H9 (cell line): ENCODE data around the gene CYP27A1. TPM values are rescaled to one million over a fixed set of nuclear protein-coding genes. Genes with fewer than 3 reads are reported as not detected.

Source experiments
- DNase-seq: peaks from one replicate; pipeline ENCODE4 v3.0.0-alpha.2; 2017
- H2AFZ ChIP-seq: one replicate; pipeline ENCODE4 v1.6.1; 2013; ENCODE audit warnings: mild to moderate bottlenecking, low read length, control low read depth, moderate library complexity
- H2AK5ac ChIP-seq: 2 replicates; pipeline ENCODE4 v1.6.1; 2013; ENCODE audit warnings: low read length, control low read depth, mixed read lengths; ENCODE audit not compliant: insufficient read length
- H2BK120ac ChIP-seq: one replicate; pipeline ENCODE4 v1.6.1; 2013; ENCODE audit warnings: low read depth, mild to moderate bottlenecking, low read length, control low read depth, inconsistent platforms; ENCODE audit not compliant: poor library complexity, severe bottlenecking
- H2BK12ac ChIP-seq: 2 replicates; pipeline ENCODE4 v1.6.1; 2013; ENCODE audit warnings: low read length, control low read depth, mixed read lengths, low read depth; ENCODE audit not compliant: insufficient read length
- H2BK15ac ChIP-seq: 2 replicates; pipeline ENCODE4 v1.6.1; 2013; ENCODE audit warnings: low read depth, low read length, control low read depth
- H2BK20ac ChIP-seq: one replicate; pipeline ENCODE4 v1.6.1; 2013; ENCODE audit warnings: low read depth, mild to moderate bottlenecking, low read length, control low read depth, inconsistent platforms; ENCODE audit not compliant: poor library complexity, severe bottlenecking
- H2BK5ac ChIP-seq: 2 replicates; pipeline ENCODE4 v1.6.1; 2013; ENCODE audit warnings: low read length, control low read depth, mixed read lengths; ENCODE audit not compliant: insufficient read length
- H3K14ac ChIP-seq: 2 replicates; pipeline ENCODE4 v1.6.1; 2013; ENCODE audit warnings: low read length, control low read depth; ENCODE audit not compliant: insufficient read depth
- H3K18ac ChIP-seq: 2 replicates; pipeline ENCODE4 v1.6.1; 2013; ENCODE audit warnings: low read depth, mild to moderate bottlenecking, mixed read lengths, low read length, control low read depth; ENCODE audit not compliant: insufficient read length
- H3K23ac ChIP-seq: 2 replicates; pipeline ENCODE4 v1.6.1; 2013; ENCODE audit warnings: low read length, control low read depth, mixed read lengths, low read depth; ENCODE audit not compliant: insufficient read length
- H3K23me2 ChIP-seq: 2 replicates; pipeline ENCODE4 v1.6.1; 2013; ENCODE audit warnings: low read depth, mild to moderate bottlenecking, mixed read lengths, low read length, control low read depth; ENCODE audit not compliant: insufficient read length, poor library complexity, severe bottlenecking
- H3K27ac ChIP-seq: 2 replicates; pipeline ENCODE4 v1.5.1; 2013; ENCODE audit warnings: low read length, control low read depth, mixed read lengths, low read depth; ENCODE audit not compliant: insufficient read length
- H3K27me3 ChIP-seq: 2 replicates; pipeline ENCODE4 v1.6.1; 2013; ENCODE audit warnings: low read length, control low read depth, inconsistent platforms; ENCODE audit not compliant: insufficient read depth
- H3K4ac ChIP-seq: 2 replicates; pipeline ENCODE4 v1.6.1; 2013; ENCODE audit warnings: low read depth, mild to moderate bottlenecking, control low read depth, inconsistent platforms, low read length, moderate library complexity
- H3K4me1 ChIP-seq: 2 replicates; pipeline ENCODE4 v1.6.1; 2013; ENCODE audit warnings: low read length, control low read depth, inconsistent platforms; ENCODE audit not compliant: insufficient read depth
- H3K4me2 ChIP-seq: 2 replicates; pipeline ENCODE4 v1.6.1; 2013; ENCODE audit warnings: low read length, control low read depth, mixed read lengths; ENCODE audit not compliant: insufficient read length, insufficient read depth
- H3K56ac ChIP-seq: 2 replicates; pipeline ENCODE4 v1.6.1; 2013; ENCODE audit warnings: low read depth, mild to moderate bottlenecking, mixed read lengths, low read length, control low read depth; ENCODE audit not compliant: insufficient read length
- H3K79me1 ChIP-seq: 2 replicates; pipeline ENCODE4 v1.6.1; 2013; ENCODE audit warnings: low read depth, mild to moderate bottlenecking, moderate library complexity, low read length, control low read depth, inconsistent platforms; ENCODE audit not compliant: insufficient read depth, poor library complexity, severe bottlenecking
- H3K79me2 ChIP-seq: 2 replicates; pipeline ENCODE4 v1.6.1; 2013; ENCODE audit warnings: low read length, control low read depth, inconsistent platforms; ENCODE audit not compliant: insufficient read depth
- H3K9ac ChIP-seq: 2 replicates; pipeline ENCODE4 v1.6.1; 2013; ENCODE audit warnings: low read length, control low read depth, mixed read lengths; ENCODE audit not compliant: insufficient read length; ENCODE audit errors: extremely low read depth
- H3K9me3 ChIP-seq: one replicate; pipeline ENCODE4 v1.6.1; 2013; ENCODE audit warnings: low read depth, low read length, inconsistent platforms; ENCODE audit not compliant: control insufficient read depth
- H3T11ph ChIP-seq: one replicate; pipeline ENCODE4 v1.6.1; 2013; ENCODE audit warnings: mild to moderate bottlenecking, low read length, control low read depth, inconsistent platforms
- H4K20me1 ChIP-seq: one replicate; pipeline ENCODE4 v1.6.1; 2013; ENCODE audit not compliant: control insufficient read depth, insufficient read length, insufficient read depth
- H4K5ac ChIP-seq: 2 replicates; pipeline ENCODE4 v1.6.1; 2013; ENCODE audit warnings: low read depth, mild to moderate bottlenecking, mixed read lengths, low read length, control low read depth; ENCODE audit not compliant: insufficient read length
- H4K8ac ChIP-seq: replicated peaks from 2 replicates; pipeline ENCODE4 v1.6.1; 2013; ENCODE audit warnings: low read length, control low read depth, mixed read lengths, low read depth; ENCODE audit not compliant: insufficient read length
- H4K91ac ChIP-seq: 2 replicates; pipeline ENCODE4 v1.6.1; 2013; ENCODE audit warnings: low read depth, mild to moderate bottlenecking, moderate library complexity, mixed read lengths, low read length, control low read depth; ENCODE audit not compliant: insufficient read length
- H3K27ac Mint-ChIP-seq, 3 experiments: 2 replicates in 2 of 3; 3 replicates in 1 of 3; pipeline ENCODE4 v1.8.0; 2020 to 2021; ENCODE audit warnings: mixed read lengths in 3 of 3, mild to moderate bottlenecking in 1 of 3, moderate library complexity in 1 of 3
- H3K27me3 Mint-ChIP-seq: 2 replicates; pipeline ENCODE4 v1.8.0; 2021; ENCODE audit warnings: low read depth, mild to moderate bottlenecking, moderate library complexity, mixed read lengths
- H3K36me3 Mint-ChIP-seq, 3 experiments: 2 replicates in 2 of 3; 3 replicates in 1 of 3; pipeline ENCODE4 v1.8.0; 2020 to 2021; ENCODE audit warnings: low read depth in 3 of 3, mixed read lengths in 3 of 3; ENCODE audit not compliant: insufficient read depth in 1 of 3
- H3K4me1 Mint-ChIP-seq, 2 experiments: 2 replicates each; pipeline ENCODE4 v1.8.0; 2020; ENCODE audit warnings: mixed read lengths in 2 of 2
- H3K4me3 Mint-ChIP-seq, 2 experiments: 2 replicates in 1 of 2; 3 replicates in 1 of 2; pipeline ENCODE4 v1.8.0; 2020 to 2021; ENCODE audit warnings: mild to moderate bottlenecking in 2 of 2, mixed read lengths in 2 of 2, moderate library complexity in 1 of 2
- H3K9me3 Mint-ChIP-seq, 2 experiments: 2 replicates in 1 of 2; 3 replicates in 1 of 2; pipeline ENCODE4 v1.8.0; 2020; ENCODE audit warnings: mild to moderate bottlenecking in 2 of 2, mixed read lengths in 2 of 2, moderate library complexity in 1 of 2
- CTCF ChIP-seq: fragments of 200-600 bp; sonication (generic); conservative IDR thresholded peaks from 3 replicates; pipeline ENCODE4 v1.8.0; 2021; ENCODE audit warnings: antibody characterized with exemption, mild to moderate bottlenecking
- WGBS: extraction: QIAGEN DNeasy Blood & Tissue Kit; methylation state at CpG from one replicate; pipeline ENCODE4 v1.1.7; 2013; ENCODE audit warnings: missing lambda C conversion rate, low lambda C conversion rate, mixed read lengths; ENCODE audit not compliant: insufficient read length; ENCODE audit errors: extremely low coverage; 5-methylcytosine and 5-hydroxymethylcytosine counted together
- total RNA-seq: library from RNA; stranded (reverse); gene quantifications from 2 replicates; pipeline ENCODE4 v1.2.1, GENCODE V29; 2021

The CYP27A1 gene
- total RNA-seq, 1 experiment from 2014 or later, result 3.1 TPM

GRCh38 chr2:218744615-218745014, 37.3 kb upstream of the CYP27A1 start:
- Mint-ChIP-seq H3K4me1 (no peaks in the 10 kb centered on the region), H3K27me3 (no peaks in the 10 kb centered on the region), H3K36me3 (peaks cover 50 to 88% (median 69%) of the 10 kb centered on the region in 3 experiments; a peak in 6 of 7 replicates), H3K9me3 (no peaks in the 10 kb centered on the region), H3K4me3 (no peak overlapping the region), H3K27ac (peak overlapping the region in 1 of 3 experiments; percentile 42; a peak in 1 of 7 replicates)
- Histone ChIP-seq H3K4me2 (no peak overlapping the region), H3K9me3 (no peaks in the 10 kb centered on the region), H2BK5ac (no peak overlapping the region), H3T11ph (no peak overlapping the region), H2AK5ac (no peak overlapping the region), H4K20me1 (no peaks in the 10 kb centered on the region), H3K4me1 (no peaks in the 10 kb centered on the region), H2BK15ac (no peak overlapping the region), H4K8ac (no peak overlapping the region), H2AFZ (no peak overlapping the region), H3K79me2 (no peaks in the 10 kb centered on the region), H3K14ac (no peak overlapping the region), H3K23me2 (no peaks in the 10 kb centered on the region), H3K27me3 (no peaks in the 10 kb centered on the region), H3K56ac (no peak overlapping the region), H2BK20ac (no peak overlapping the region), H4K5ac (no peak overlapping the region), H2BK120ac (no peak overlapping the region), H2BK12ac (no peak overlapping the region), H3K18ac (no peak overlapping the region), H3K27ac (no peak overlapping the region), H4K91ac (no peak overlapping the region), H3K79me1 (no peaks in the 10 kb centered on the region), H3K23ac (no peak overlapping the region), H3K4ac (no peak overlapping the region), H3K9ac (no peak overlapping the region)
- TF ChIP-seq CTCF, result no peak
- no peak for DNase-seq
- 100% methylated on average over 1 of the region's 3 CpGs for WGBS
